Measurements from ENCODE around the gene FKBP15. TPM values are rescaled to one million over a fixed set of nuclear protein-coding genes. Genes with fewer than 3 reads are reported as not detected.

FKBP15 gene
- total and polyA plus RNA-seq, 2 experiments from 2014 or later: 7.9 to 14.9 TPM

DNA sequence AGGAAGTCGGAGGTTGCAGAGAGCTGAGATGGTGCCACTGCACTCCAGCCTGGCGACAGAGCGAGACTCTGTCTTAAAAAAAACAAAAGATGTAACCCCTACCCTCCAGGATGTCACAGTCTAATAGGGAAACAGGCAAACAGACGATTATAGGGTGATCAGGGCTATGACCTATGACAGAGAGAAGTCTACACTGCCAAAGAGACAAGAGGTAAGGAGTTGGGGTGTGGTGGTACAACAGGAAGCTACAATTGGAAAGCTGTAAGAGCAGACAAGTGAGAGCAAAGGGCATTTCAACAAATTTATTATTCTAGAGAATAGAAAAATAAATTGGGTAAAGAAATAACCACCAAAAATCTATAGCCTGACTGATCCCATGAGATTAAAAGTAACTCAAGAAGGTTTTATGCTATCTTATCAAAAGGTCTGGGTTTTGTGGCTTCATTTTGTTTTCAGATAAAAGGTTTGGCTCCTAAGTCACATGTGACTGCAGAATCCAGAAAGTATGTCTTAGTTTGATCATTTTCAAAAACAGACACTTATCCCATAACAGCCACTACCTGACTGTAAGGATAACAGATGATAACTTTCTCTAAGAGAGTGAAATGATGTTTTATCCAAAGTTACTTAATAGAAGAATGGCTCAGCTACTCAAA, 47.0 kb upstream of the FKBP15 start:
- no peak for ATAC-seq
- no peak overlapping the region for H3K27ac ChIP-seq (ENCODE audit: low read depth)
- H3K4me1 Mint-ChIP-seq: no peaks in the 10 kb centered on the region

More for the DNA sequence above, 47.0 kb upstream of the FKBP15 start:
- Histone ChIP-seq H3F3A (replicated peaks; ENCODE audit: low read depth) (no peaks in the 10 kb centered on the region), H3K4me3 (no peak overlapping the region), H3K27me3 (ENCODE audit: insufficient read depth) (no peaks in the 10 kb centered on the region), H3K9me2 (ENCODE audit: insufficient read depth) (no peaks in the 10 kb centered on the region), H2AFZ (no peak overlapping the region), H3K79me2 (replicated peaks; ENCODE audit: insufficient read depth) (no peaks in the 10 kb centered on the region), H3K4me1 (ENCODE audit: insufficient read depth) (no peaks in the 10 kb centered on the region), H3K36me3 (ENCODE audit: insufficient read depth) (peaks cover 28% of the 10 kb centered on the region), H4K20me1 (replicated peaks; ENCODE audit: insufficient read depth) (no peaks in the 10 kb centered on the region; the same call in 1 of the 2 replicates), H3K4me2 (no peak overlapping the region)
- no peak overlapping the region for H3K27ac Mint-ChIP-seq
- H3K27me3 Mint-ChIP-seq (ENCODE audit: insufficient read depth, low read depth, poor library complexity): no peaks in the 10 kb centered on the region
- no peak for DNase-seq (ENCODE audit: low spot score)
- peaks cover 29% of the 10 kb centered on the region for H3K36me3 Mint-ChIP-seq (ENCODE audit: low read depth)
- no peaks in the 10 kb centered on the region for H3K9me3 Mint-ChIP-seq
- no peak for TF ChIP-seq ZNF114 (CRISPR knock-in tag; IDR thresholded peaks at IDR 0.05)
- TF ChIP-seq, protein P1, sequence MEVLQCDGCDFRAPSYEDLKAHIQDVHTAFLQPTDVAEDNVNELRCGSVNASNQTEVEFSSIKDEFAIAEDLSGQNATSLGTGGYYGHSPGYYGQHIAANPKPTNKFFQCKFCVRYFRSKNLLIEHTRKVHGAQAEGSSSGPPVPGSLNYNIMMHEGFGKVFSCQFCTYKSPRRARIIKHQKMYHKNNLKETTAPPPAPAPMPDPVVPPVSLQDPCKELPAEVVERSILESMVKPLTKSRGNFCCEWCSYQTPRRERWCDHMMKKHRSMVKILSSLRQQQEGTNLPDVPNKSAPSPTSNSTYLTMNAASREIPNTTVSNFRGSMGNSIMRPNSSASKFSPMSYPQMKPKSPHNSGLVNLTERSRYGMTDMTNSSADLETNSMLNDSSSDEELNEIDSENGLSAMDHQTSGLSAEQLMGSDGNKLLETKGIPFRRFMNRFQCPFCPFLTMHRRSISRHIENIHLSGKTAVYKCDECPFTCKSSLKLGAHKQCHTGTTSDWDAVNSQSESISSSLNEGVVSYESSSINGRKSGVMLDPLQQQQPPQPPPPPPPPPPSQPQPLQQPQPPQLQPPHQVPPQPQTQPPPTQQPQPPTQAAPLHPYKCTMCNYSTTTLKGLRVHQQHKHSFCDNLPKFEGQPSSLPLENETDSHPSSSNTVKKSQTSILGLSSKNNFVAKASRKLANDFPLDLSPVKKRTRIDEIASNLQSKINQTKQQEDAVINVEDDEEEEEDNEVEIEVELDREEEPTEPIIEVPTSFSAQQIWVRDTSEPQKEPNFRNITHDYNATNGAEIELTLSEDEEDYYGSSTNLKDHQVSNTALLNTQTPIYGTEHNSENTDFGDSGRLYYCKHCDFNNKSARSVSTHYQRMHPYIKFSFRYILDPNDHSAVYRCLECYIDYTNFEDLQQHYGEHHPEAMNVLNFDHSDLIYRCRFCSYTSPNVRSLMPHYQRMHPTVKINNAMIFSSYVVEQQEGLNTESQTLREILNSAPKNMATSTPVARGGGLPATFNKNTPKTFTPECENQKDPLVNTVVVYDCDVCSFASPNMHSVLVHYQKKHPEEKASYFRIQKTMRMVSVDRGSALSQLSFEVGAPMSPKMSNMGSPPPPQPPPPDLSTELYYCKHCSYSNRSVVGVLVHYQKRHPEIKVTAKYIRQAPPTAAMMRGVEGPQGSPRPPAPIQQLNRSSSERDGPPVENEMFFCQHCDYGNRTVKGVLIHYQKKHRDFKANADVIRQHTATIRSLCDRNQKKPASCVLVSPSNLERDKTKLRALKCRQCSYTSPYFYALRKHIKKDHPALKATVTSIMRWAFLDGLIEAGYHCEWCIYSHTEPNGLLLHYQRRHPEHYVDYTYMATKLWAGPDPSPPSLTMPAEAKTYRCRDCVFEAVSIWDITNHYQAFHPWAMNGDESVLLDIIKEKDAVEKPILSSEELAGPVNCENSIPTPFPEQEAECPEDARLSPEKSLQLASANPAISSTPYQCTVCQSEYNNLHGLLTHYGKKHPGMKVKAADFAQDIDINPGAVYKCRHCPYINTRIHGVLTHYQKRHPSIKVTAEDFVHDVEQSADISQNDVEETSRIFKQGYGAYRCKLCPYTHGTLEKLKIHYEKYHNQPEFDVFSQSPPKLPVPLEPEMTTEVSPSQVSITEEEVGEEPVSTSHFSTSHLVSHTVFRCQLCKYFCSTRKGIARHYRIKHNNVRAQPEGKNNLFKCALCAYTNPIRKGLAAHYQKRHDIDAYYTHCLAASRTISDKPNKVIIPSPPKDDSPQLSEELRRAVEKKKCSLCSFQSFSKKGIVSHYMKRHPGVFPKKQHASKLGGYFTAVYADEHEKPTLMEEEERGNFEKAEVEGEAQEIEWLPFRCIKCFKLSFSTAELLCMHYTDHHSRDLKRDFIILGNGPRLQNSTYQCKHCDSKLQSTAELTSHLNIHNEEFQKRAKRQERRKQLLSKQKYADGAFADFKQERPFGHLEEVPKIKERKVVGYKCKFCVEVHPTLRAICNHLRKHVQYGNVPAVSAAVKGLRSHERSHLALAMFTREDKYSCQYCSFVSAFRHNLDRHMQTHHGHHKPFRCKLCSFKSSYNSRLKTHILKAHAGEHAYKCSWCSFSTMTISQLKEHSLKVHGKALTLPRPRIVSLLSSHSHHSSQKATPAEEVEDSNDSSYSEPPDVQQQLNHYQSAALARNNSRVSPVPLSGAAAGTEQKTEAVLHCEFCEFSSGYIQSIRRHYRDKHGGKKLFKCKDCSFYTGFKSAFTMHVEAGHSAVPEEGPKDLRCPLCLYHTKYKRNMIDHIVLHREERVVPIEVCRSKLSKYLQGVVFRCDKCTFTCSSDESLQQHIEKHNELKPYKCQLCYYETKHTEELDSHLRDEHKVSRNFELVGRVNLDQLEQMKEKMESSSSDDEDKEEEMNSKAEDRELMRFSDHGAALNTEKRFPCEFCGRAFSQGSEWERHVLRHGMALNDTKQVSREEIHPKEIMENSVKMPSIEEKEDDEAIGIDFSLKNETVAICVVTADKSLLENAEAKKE (CRISPR knock-in tag; IDR thresholded peaks at IDR 0.05): no peak
- TF ChIP-seq NANOG (IDR thresholded peaks at IDR 0.05; ENCODE audit: borderline replicate concordance): no peak
- no peak for TF ChIP-seq EZH2 (IDR thresholded peaks at IDR 0.05; ENCODE audit: low read depth, unreplicated experiment)
- no peak for TF ChIP-seq JUNB (IDR thresholded peaks at IDR 0.05; ENCODE audit: unreplicated experiment)
- TF ChIP-seq ZNF331 (CRISPR knock-in tag; IDR thresholded peaks at IDR 0.05; ENCODE audit: low read depth): no peak
- no peak for TF ChIP-seq CREB1 (CRISPR knock-in tag; IDR thresholded peaks at IDR 0.05; ENCODE audit: low read depth)
- no peak for TF ChIP-seq EZH2phosphoT487 (IDR thresholded peaks at IDR 0.05; ENCODE audit: unreplicated experiment)
- TF ChIP-seq, protein P2, sequence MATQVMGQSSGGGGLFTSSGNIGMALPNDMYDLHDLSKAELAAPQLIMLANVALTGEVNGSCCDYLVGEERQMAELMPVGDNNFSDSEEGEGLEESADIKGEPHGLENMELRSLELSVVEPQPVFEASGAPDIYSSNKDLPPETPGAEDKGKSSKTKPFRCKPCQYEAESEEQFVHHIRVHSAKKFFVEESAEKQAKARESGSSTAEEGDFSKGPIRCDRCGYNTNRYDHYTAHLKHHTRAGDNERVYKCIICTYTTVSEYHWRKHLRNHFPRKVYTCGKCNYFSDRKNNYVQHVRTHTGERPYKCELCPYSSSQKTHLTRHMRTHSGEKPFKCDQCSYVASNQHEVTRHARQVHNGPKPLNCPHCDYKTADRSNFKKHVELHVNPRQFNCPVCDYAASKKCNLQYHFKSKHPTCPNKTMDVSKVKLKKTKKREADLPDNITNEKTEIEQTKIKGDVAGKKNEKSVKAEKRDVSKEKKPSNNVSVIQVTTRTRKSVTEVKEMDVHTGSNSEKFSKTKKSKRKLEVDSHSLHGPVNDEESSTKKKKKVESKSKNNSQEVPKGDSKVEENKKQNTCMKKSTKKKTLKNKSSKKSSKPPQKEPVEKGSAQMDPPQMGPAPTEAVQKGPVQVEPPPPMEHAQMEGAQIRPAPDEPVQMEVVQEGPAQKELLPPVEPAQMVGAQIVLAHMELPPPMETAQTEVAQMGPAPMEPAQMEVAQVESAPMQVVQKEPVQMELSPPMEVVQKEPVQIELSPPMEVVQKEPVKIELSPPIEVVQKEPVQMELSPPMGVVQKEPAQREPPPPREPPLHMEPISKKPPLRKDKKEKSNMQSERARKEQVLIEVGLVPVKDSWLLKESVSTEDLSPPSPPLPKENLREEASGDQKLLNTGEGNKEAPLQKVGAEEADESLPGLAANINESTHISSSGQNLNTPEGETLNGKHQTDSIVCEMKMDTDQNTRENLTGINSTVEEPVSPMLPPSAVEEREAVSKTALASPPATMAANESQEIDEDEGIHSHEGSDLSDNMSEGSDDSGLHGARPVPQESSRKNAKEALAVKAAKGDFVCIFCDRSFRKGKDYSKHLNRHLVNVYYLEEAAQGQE (IDR thresholded peaks at IDR 0.05; ENCODE audit: unreplicated experiment): no peak
- TF ChIP-seq, protein P3, sequence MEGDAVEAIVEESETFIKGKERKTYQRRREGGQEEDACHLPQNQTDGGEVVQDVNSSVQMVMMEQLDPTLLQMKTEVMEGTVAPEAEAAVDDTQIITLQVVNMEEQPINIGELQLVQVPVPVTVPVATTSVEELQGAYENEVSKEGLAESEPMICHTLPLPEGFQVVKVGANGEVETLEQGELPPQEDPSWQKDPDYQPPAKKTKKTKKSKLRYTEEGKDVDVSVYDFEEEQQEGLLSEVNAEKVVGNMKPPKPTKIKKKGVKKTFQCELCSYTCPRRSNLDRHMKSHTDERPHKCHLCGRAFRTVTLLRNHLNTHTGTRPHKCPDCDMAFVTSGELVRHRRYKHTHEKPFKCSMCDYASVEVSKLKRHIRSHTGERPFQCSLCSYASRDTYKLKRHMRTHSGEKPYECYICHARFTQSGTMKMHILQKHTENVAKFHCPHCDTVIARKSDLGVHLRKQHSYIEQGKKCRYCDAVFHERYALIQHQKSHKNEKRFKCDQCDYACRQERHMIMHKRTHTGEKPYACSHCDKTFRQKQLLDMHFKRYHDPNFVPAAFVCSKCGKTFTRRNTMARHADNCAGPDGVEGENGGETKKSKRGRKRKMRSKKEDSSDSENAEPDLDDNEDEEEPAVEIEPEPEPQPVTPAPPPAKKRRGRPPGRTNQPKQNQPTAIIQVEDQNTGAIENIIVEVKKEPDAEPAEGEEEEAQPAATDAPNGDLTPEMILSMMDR (conservative IDR thresholded peaks at IDR 0.05; ENCODE audit: low read depth in 2 of 2): no peak
- no peak for TF ChIP-seq STAT1 (IDR thresholded peaks at IDR 0.05; ENCODE audit: unreplicated experiment)
- no peak for TF ChIP-seq POLR2AphosphoS5 (IDR thresholded peaks at IDR 0.05; ENCODE audit: low read depth)
- TF ChIP-seq, protein P4, sequence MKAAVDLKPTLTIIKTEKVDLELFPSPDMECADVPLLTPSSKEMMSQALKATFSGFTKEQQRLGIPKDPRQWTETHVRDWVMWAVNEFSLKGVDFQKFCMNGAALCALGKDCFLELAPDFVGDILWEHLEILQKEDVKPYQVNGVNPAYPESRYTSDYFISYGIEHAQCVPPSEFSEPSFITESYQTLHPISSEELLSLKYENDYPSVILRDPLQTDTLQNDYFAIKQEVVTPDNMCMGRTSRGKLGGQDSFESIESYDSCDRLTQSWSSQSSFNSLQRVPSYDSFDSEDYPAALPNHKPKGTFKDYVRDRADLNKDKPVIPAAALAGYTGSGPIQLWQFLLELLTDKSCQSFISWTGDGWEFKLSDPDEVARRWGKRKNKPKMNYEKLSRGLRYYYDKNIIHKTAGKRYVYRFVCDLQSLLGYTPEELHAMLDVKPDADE (IDR thresholded peaks at IDR 0.05): no peak
- no peak overlapping the region for H3K4me3 Mint-ChIP-seq

Data from GM23338 (cell line).